Measurements from ENCODE around the gene ATF4.
"Not testable (repeated sequence)": the region's sequence is repeated elsewhere in the genome, so short reads cannot be mapped to it uniquely, and the experiment has no call there.

ATF4 gene

GRCh38 chr22:39489094-39490068 is 31.0 kb upstream of the ATF4 start:
- no peak for DNase-seq (ENCODE audit: low spot score)

GRCh38 chr22:39490135-39490798 is 30.1 kb upstream of the ATF4 start:
- DNase-seq (ENCODE audit: low spot score): peak; percentile 87

GRCh38 chr22:39490966-39491680 is 29.2 kb upstream of the ATF4 start:
- DNase-seq (ENCODE audit: low spot score): no peak

GRCh38 chr22:39491696-39492095 is 28.7 kb upstream of the ATF4 start:
- no peak for DNase-seq (ENCODE audit: low spot score)

- DNase-seq (ENCODE audit: low spot score): no peak
Measured at GRCh38 chr22:39492186-39492585, 28.2 kb upstream of the ATF4 start.

- DNase-seq (ENCODE audit: low spot score): no peak
Measured at GRCh38 chr22:39493759-39494158, 26.6 kb upstream of the ATF4 start.

- DNase-seq (ENCODE audit: low spot score): no peak
Measured at GRCh38 chr22:39494471-39495120, 25.8 kb upstream of the ATF4 start.

- DNase-seq (ENCODE audit: low spot score): peak; percentile 44
Measured at GRCh38 chr22:39496131-39496838, 24.1 kb upstream of the ATF4 start.

GRCh38 chr22:39497429-39497828 is 22.9 kb upstream of the ATF4 start:
- no peak for DNase-seq (ENCODE audit: low spot score)

GRCh38 chr22:39498368-39498767 is 22.0 kb upstream of the ATF4 start:
- no peak for DNase-seq (ENCODE audit: low spot score)

GRCh38 chr22:39498802-39499201 is 21.6 kb upstream of the ATF4 start:
- DNase-seq (ENCODE audit: low spot score): no peak

GRCh38 chr22:39500101-39500500 is 20.3 kb upstream of the ATF4 start:
- no peak for DNase-seq (ENCODE audit: low spot score)

GRCh38 chr22:39501644-39502108 is 18.7 kb upstream of the ATF4 start:
- DNase-seq (ENCODE audit: low spot score): no peak

GRCh38 chr22:39502109-39502788 is 18.1 kb upstream of the ATF4 start, which contains the start of gene MIEF1:
Gene MIEF1 (plus strand): TSS chr22:39502290. CDS start chr22:39511295, 9,005 bp downstream.
- peak; percentile 90 for DNase-seq (ENCODE audit: low spot score)

GRCh38 chr22:39502789-39503409 is 17.5 kb upstream of the ATF4 start:
- no peak for DNase-seq (ENCODE audit: low spot score)

- no peak for DNase-seq (ENCODE audit: low spot score)
Measured at GRCh38 chr22:39503630-39504029, 16.7 kb upstream of the ATF4 start.

GRCh38 chr22:39504071-39504470 is 16.3 kb upstream of the ATF4 start:
- no peak for DNase-seq (ENCODE audit: low spot score)

GRCh38 chr22:39507021-39507420 is 13.3 kb upstream of the ATF4 start:
- DNase-seq (ENCODE audit: low spot score): not testable (repeated sequence)

- DNase-seq (ENCODE audit: low spot score): no peak
Measured at GRCh38 chr22:39508393-39508792, 12.0 kb upstream of the ATF4 start.

GRCh38 chr22:39510529-39511149 is 9.7 kb upstream of the ATF4 start:
- no peak for DNase-seq (ENCODE audit: low spot score)
